GM20000 (cell line): ENCODE results near the gene NPAS1.

Source experiments
- DNase-seq: peaks from one replicate; pipeline ENCODE4 v3.0.0; 2012; ENCODE audit warnings: low spot score
- CTCF ChIP-seq: IDR thresholded peaks from 2 replicates; pipeline ENCODE4 v1.5.1; 2012; ENCODE audit warnings: mild to moderate bottlenecking, control low read depth; ENCODE audit errors: extremely low read depth, missing control alignments

The NPAS1 gene

DNA sequence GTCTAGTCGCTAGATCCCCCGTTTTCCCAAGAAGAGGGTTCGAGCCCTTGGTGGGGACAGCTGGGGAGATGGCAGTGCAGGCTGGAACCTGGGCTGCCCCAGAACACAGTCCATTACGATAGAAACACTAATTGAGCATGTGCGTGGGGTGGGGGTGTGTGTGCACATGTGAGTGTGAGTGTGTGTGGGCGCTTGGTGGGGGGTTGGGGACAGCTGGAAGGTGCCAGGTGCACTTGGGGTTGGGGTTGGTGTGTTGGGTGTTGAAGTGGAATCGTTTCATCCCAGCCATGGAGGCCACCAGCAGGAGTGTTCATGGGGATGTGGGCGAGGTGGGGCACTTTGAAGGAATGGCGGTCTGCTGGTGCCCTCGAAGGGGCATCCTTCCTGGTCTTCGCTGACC is 18.1 kb upstream of the NPAS1 start:
- no peak for TF ChIP-seq CTCF
- DNase-seq, result no peak

DNA sequence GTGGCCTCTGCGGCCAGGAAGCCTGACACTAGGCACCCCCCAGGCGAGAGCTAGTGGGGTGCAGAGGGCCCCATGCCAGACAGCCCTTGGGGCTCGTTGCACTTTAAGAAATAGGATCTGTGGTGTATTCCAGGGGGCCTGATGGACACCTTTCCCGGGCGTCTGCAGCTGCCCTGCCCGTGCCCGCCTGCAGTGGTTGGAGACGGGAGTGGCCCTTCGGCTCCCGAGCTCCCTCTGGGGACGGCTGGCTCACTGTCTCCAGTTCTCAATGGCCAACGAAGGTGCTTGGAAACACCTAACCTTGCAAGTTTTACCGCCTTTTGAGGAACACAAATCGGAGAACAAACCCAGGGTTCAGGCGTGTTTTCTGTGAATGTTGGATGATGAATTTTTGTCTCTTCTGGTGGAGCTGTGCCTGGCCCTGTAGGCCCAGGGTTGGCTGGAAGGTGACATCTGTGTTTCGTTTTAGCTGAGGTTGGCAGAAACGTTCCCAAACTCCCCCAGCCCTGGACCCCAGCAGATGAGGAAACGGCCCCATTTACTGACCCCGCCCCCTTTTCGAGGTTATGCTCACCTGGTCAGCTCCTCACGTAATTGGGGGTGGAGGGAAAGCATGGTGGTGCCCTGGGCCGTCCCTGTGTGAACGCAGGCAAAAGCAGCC is 17.4 kb upstream of the NPAS1 start:
- DNase-seq, result no peak
- TF ChIP-seq CTCF, result no peak

- no peak for TF ChIP-seq CTCF
- DNase-seq, result peak; percentile 38
Observed at GRCh38 chr19:47002853-47003610, 16.6 kb upstream of the NPAS1 start.

DNA sequence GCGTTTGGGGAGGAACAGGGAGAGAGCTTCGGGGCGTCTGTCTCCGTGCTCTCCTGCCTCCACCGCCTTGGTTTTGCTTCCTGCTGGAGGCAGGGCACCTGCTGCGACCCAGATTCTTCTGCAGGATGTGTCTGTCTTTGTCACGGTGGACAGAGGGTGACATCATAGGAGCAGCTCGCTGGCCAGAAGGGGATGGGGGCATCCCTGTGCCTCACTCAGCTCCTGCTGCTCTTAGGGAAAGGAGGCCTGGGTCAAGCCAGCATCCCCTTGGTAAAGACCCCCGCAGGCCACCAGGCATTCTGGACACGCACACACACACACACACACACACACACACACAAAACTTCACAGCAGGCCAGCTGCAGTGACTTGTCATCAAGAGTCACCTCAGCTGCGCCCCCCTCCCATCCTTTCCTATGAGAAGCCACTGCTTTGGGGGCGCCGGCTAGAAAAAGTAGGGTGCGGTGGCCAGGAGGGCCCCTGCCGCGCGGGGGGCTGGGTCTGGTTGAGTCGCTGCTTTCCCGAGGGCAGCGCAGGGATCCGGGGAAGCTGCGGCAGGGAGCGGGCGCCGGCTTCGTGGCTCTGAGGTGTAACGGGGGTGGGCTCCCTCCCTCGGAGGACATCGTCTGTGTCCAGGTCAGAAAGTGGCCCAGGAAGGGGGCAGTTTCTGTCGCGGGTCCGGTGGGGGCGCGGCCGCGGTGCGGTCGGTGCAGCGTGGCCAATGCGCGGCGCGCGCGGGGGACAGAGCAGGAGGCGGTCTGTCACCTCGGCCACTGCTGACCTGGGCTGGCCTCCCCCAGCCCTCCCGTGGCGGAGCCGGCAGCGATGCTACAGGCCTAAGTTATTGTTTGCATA is 15.8 kb upstream of the NPAS1 start:
- peak; percentile 52 for DNase-seq
- TF ChIP-seq CTCF, result no peak

DNA sequence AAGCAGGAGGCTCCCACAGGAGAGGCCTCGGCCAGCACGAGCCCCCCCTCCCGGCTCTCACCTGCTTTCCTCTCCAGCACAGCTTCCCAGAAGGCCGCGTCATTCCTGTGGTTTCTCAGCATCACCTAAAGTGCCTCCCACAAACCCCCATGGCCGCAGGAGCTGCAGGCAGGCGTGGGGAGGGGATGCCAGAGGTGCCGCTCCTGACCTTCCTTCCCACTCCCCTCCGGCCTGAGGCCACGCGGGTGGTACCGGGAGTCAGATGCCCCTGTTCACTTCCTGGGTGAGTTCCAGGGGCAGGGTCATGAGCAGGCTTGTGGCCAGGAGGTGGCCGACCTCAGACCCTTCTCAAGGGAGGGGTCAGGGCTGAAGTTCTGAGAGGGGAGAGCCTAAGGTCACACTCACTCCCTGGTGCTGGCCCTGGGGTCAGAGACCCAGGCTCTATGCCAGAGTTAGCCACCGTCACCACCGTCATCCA is 14.4 kb upstream of the NPAS1 start:
- no peak for TF ChIP-seq CTCF
- DNase-seq, result no peak

- no peak for TF ChIP-seq CTCF
- no peak for DNase-seq
Observed at GRCh38 chr19:47005873-47006272, 13.8 kb upstream of the NPAS1 start.
